Right ventricle myocardium inferior (tissue), 1 donor: ENCODE measurements around the gene PNMA8B. TPM values are rescaled to one million over a fixed set of nuclear protein-coding genes. Genes with fewer than 3 reads are reported as not detected.

Experiments
- ATAC-seq: fragments of 200-7000 bp; cut with Tn5 transposase; one replicate; pipeline ENCODE4 v1.9.1; 2020; ENCODE audit warnings: mild to moderate bottlenecking, moderate library complexity
- DNase-seq: peaks from one replicate; pipeline ENCODE4 v3.0.0; 2021; ENCODE audit errors: missing footprints
- intact Hi-C: fragments of 100-400 bp; cut with DNase I; formaldehyde crosslinking; loops from one replicate; pipeline ENCODE4 v1.11.0; 2022
- total RNA-seq: library from RNA; stranded (reverse); fragmentation: NEBNext Ultra II Directional; extraction: Animal tissue kit (Norgen Biotek cat#: 25700); gene quantifications from one replicate; pipeline ENCODE4 v1.2.1, GENCODE V29; 2021
- donor health status: DM: no; HTN: yes; CAD: no; lungs with severe emphysema.

The PNMA8B gene
- total RNA-seq, 1 donor from 2014 or later: 0.68 TPM

GRCh38 chr19:46490774-46491173 is 4.9 kb downstream of the PNMA8B start:
- ATAC-seq (no peak), DNase-seq (no peak)
- intact Hi-C loops: no loop called here

GRCh38 chr19:46489445-46490272 is 6.0 kb downstream of the PNMA8B start:
- ATAC-seq: peak; percentile 65
- peak; percentile 78 for DNase-seq
- intact Hi-C loops: loop anchor here (5.0 kb wide), 1 partner anchor 207 kb away; no protein-coding TSS in a partner anchor

GRCh38 chr19:46488551-46488950 is 7.1 kb downstream of the PNMA8B start:
- no peak for DNase-seq
- intact Hi-C loops: loop anchor here (1.0 to 5.0 kb wide), 3 partner anchors 86 to 206 kb away; no protein-coding TSS in a partner anchor
- no peak for ATAC-seq

GRCh38 chr19:46487802-46488445 is 7.7 kb downstream of the PNMA8B start:
- ATAC-seq (peak; percentile 79), DNase-seq (peak; percentile 88)
- intact Hi-C loops: loop anchor here (1.0 to 5.0 kb wide), 3 partner anchors 86 to 206 kb away; no protein-coding TSS in a partner anchor

GRCh38 chr19:46487178-46487801 is 8.4 kb downstream of the PNMA8B start:
- no peak for DNase-seq
- intact Hi-C loops: loop anchor here (5.0 kb wide), 1 partner anchor 205 kb away; no protein-coding TSS in a partner anchor
- ATAC-seq: peak; percentile 2

- no peak for ATAC-seq
- intact Hi-C loops: loop anchor here (5.0 kb wide), 1 partner anchor 204 kb away; no protein-coding TSS in a partner anchor
- no peak for DNase-seq
These were observed 9.3 kb downstream of the PNMA8B start for GRCh38 chr19:46486358-46486757.

- intact Hi-C loops: loop anchor here (5.0 kb wide), 1 partner anchor 202 kb away; no protein-coding TSS in a partner anchor
- ATAC-seq: no peak
- DNase-seq: no peak
These were observed 11.0 kb downstream of the PNMA8B start for GRCh38 chr19:46484656-46485055.

DNA sequence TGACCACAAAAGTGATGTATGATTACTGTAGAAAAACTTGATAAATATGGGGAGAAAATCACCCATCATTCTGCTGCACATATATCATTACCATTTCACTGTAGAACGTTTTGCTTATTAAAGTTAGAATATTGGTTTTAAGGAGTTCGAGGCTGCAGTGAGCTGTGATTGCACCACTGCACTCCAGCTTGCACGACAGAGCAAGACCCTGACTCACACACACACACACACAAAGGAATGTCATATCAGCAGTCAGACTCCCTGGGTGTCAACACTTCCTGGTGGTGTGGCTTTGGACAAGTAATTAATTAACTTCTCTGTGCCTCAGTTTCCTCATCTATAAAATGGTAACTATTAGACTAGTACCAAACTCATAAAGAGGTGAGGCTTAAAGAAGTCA is 13.0 kb downstream of the PNMA8B start:
- ATAC-seq: no peak
- intact Hi-C loops: no loop called here
- DNase-seq: no peak

- DNase-seq: no peak
- intact Hi-C loops: no loop called here
- ATAC-seq: peak; percentile 71
These were observed 13.7 kb downstream of the PNMA8B start for GRCh38 chr19:46481947-46482346.

DNA sequence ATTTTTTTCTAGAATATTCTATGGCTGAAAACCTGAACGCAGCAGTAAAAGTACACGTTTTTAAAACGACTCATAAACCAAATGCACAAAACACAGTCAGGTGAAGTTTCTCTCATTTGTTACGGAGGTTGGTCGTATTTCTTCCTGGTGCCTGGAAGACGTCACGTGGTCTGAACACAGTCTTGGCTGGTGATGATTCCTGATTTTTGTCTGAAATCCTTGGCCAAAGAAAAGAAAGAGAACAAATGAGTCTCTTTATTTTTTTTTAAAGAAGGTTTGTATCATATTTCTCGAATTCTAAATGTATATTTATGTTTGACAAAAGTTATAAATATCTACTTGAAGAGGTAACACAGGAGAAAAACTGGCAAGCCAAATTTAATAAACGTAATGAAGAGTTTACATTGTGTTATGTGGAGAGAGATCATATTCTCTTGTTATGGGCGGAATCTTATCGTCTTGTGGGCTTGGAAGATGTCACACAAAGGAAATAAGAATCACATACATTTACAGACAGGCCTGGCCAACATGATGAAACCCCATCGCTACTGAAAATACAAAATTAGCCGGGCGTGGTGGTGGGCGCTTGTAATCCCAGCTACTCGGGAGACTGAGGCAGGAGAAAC is 14.3 kb downstream of the PNMA8B start:
- DNase-seq (no peak), ATAC-seq (peak; percentile 58)
- intact Hi-C loops: no loop called here

DNA sequence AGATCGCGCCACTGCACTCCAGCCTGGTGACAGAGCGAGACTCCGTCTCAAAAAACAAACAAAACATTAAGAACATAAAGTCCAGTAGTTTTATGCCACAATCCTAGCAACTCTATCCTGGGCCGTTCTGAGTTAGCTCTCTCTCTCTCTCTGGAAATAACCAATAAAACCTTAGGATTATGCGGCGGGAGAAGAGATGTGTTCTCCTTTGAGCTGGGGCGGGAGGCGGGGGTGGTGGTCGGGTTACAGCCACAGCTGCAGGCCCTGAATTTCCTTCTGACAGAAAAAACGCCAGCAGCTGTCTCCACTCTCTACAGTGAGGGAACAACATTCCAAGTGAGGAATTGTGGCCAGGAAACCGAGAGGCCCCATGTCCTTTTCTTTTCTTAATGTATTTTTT is 15.3 kb downstream of the PNMA8B start:
- peak; percentile 80 for ATAC-seq
- intact Hi-C loops: no loop called here

DNA sequence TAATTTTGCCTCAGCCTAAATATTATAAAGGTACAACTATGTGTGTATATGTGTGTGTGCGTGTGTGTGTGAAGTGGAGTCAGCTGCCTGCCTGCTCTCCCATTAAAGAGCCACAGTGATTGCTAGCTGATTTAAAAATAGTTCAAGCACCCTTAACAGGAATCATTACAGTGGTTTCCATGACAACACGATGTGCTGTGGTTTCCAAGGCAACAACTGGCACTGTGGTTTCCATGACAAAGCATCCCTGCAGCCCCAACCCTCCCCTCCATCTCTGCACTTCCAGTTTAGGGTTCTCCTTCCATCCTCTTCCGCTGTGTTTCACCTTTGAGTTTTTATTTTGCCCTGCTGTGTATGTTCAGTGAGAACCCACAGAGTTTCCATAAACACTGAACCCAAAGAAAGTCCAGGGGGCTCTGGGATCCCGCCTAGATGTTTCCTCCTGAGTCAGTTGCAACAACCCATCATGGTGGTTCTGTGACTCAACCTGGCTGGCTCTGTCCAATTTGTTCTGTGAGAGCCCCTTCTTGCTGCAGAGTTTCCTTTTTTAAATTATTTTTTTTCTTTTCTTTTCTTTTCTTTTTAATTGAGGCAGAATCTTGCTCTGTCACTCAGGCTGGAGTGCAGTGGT is 17.2 kb downstream of the PNMA8B start:
- intact Hi-C loops: no loop called here
- DNase-seq (no peak), ATAC-seq (no peak)

More for the DNA sequence above, 15.3 kb downstream of the PNMA8B start:
- DNase-seq: no peak

DNA sequence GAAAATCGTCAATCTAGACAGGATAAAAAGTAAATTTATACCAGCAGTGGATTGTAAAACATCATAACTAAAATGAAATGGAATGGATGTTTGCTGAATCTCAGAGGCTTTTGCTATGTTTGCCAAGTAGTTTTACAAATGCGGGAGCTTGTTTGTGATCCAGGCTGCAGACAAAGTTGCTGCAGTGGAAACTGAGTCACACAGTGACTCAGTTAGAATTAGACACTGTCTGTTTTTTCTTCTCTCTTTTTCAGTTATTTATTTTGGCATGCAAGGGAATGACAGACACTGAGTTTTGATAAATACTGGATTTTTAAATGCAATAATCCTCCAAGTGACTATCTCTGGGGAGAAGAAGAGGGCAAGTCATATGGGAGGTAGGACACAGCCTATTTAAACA is 19.7 kb downstream of the PNMA8B start:
- intact Hi-C loops: no loop called here
- ATAC-seq: no peak
- no peak for DNase-seq

DNA sequence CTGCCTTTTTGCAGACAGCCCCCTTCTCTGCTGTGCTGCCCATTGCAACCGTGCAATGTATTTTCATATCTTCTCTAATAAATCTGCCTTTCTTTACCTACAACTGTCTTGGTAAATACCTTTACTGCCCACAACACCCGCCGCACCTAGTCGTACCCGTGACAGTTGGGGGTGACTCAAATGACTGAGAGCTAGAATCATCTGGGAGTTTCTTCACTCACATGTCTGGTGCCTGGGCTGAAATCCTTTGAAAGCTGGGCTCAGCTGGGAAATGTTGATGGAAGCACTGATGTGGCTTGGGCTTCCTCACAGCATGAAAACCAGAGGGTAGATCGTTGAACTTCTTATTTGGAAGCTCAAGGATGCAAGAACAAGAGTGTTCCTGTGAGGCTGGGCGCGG is 21.5 kb downstream of the PNMA8B start:
- intact Hi-C loops: no loop called here
- DNase-seq (no peak), ATAC-seq (no peak)

GRCh38 chr19:46472592-46472991 is 23.1 kb downstream of the PNMA8B start:
- intact Hi-C loops: no loop called here
- DNase-seq (no peak), ATAC-seq (no peak)

DNA sequence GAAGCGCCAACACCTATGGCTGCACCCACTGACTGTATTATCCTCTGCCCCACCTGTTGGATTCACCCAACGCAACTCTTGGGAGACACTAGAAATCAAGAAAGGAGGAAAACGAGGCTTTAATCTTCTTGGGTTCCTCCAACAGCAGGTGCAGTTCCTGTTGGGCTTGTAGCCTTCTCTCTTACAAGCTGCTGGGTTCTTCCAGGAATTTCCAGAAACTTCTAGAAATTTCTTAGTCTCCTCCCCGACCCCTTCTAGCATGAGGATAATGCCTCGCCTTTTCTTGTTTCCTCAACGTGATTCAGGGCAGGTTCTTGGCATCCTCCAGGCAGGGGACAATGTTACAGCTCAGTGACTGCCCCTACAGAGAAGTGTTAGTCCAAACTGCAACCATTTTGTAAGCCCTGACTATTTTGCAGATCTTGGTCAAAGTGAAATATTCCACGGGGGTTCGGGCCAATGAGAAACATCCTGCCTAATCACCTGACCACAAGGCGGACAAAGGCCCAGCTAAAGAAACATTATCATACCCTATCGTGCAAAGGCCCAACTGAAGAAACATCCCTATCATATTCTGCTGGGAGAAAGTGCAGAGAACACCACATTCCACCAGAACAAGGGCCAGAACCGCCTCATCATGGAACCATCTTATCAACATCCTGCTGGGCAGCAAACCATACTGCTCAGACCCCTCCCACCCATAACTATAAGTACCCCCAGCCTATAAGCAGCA is 23.7 kb downstream of the PNMA8B start:
- DNase-seq (no peak), ATAC-seq (no peak)
- intact Hi-C loops: no loop called here

- peak; percentile 88 for ATAC-seq
- peak; percentile 87 for DNase-seq
- intact Hi-C loops: no loop called here
These were observed 24.4 kb downstream of the PNMA8B start, which contains the start of gene PNMA8A for GRCh38 chr19:46471116-46471733. Gene PNMA8A, minus strand, starts transcription at chr19:46471563. Its CDS starts 528 bp downstream, at chr19:46471035.
